ENCODE data around the gene FGF4.

The FGF4 gene

GRCh38 chr11:69797156-69797555 lies 22.0 kb upstream of the FGF4 start:
- ChIA-PET POLR2A (no interaction called here), CTCF (interaction anchor here (0.8 to 3.0 kb wide), 2 partner anchors 93 to 113 kb away, joined by 3 to 8 read pairs; partner anchors contain the start of gene FGF19)
- no peak overlapping the region for H3K4me3 ChIP-seq (ENCODE audit: low read depth, low read length)
- no peak for DNase-seq (ENCODE audit: low read depth, low spot score)
- TF ChIP-seq CTCF (IDR thresholded peaks at IDR 0.05; ENCODE audit: insufficient read depth, low read length, missing control alignments), result no peak

- no peak for DNase-seq (ENCODE audit: low read depth, low spot score)
- POLR2A ChIA-PET, result no interaction called here
- TF ChIP-seq CTCF (IDR thresholded peaks at IDR 0.05; ENCODE audit: insufficient read depth, low read length, missing control alignments), result no peak
- CTCF ChIA-PET, result no interaction called here
- no peak overlapping the region for H3K4me3 ChIP-seq (ENCODE audit: low read depth, low read length)
These were observed 20.9 kb upstream of the FGF4 start for GRCh38 chr11:69796063-69796462.

GRCh38 chr11:69791276-69792180 lies 16.4 kb upstream of the FGF4 start:
- no peak overlapping the region for H3K4me3 ChIP-seq (ENCODE audit: low read depth, low read length)
- CTCF ChIA-PET, result no interaction called here
- POLR2A ChIA-PET, result interaction anchor here (0.7 kb wide), 1 partner anchor 52 kb away, joined by 3 read pairs; no protein-coding TSS in a partner anchor
- DNase-seq (ENCODE audit: low read depth, low spot score), result peak; percentile 67
- no peak for TF ChIP-seq CTCF (IDR thresholded peaks at IDR 0.05; ENCODE audit: insufficient read depth, low read length, missing control alignments)

- POLR2A ChIA-PET, result no interaction called here
- no peak overlapping the region for H3K4me3 ChIP-seq (ENCODE audit: low read depth, low read length)
- no peak for TF ChIP-seq CTCF (IDR thresholded peaks at IDR 0.05; ENCODE audit: insufficient read depth, low read length, missing control alignments)
- CTCF ChIA-PET, result no interaction called here
- DNase-seq (ENCODE audit: low read depth, low spot score), result no peak
These were observed 13.8 kb upstream of the FGF4 start for GRCh38 chr11:69788956-69789355.

GRCh38 chr11:69787906-69788305 lies 12.8 kb upstream of the FGF4 start:
- H3K4me3 ChIP-seq (ENCODE audit: low read depth, low read length), result no peak overlapping the region
- TF ChIP-seq CTCF (IDR thresholded peaks at IDR 0.05; ENCODE audit: insufficient read depth, low read length, missing control alignments), result no peak
- no peak for DNase-seq (ENCODE audit: low read depth, low spot score)
- CTCF ChIA-PET, result no interaction called here
- POLR2A ChIA-PET, result no interaction called here

GRCh38 chr11:69787457-69787856 lies 12.3 kb upstream of the FGF4 start:
- no peak for TF ChIP-seq CTCF (IDR thresholded peaks at IDR 0.05; ENCODE audit: insufficient read depth, low read length, missing control alignments)
- no peak overlapping the region for H3K4me3 ChIP-seq (ENCODE audit: low read depth, low read length)
- CTCF ChIA-PET, result no interaction called here
- DNase-seq (ENCODE audit: low read depth, low spot score), result no peak
- POLR2A ChIA-PET, result no interaction called here

Data from AG04449 (cell line).